Thymus (tissue), 11 donors: Measurements from ENCODE around the gene HOXD1. TPM values are rescaled to one million over a fixed set of nuclear protein-coding genes. Genes with fewer than 3 reads are reported as not detected.

Experiments used
- DNase-seq, 9 donors: peaks; one replicate each; pipeline ENCODE4 v3.0.0-alpha.2; 2013; ENCODE audit warnings: low spot score in 9 of 9, low read depth in 6 of 9, missing footprints in 1 of 9
- H3K27ac ChIP-seq, 2 donors: one replicate each; pipeline ENCODE4 v1.5.1; 2013; ENCODE audit warnings: control low read depth in 1 of 2, low read depth in 1 of 2, low read length in 1 of 2, mild to moderate bottlenecking in 1 of 2, moderate library complexity in 1 of 2
- H3K27me3 ChIP-seq, 2 donors: one replicate each; pipeline ENCODE4 v1.5.1; 2013; ENCODE audit warnings: low read length in 1 of 2; ENCODE audit not compliant: control insufficient read depth in 2 of 2, insufficient read depth in 1 of 2
- H3K36me3 ChIP-seq, 2 donors: one replicate each; pipeline ENCODE4 v1.5.1; 2013; ENCODE audit warnings: low read length in 1 of 2, mild to moderate bottlenecking in 1 of 2, moderate library complexity in 1 of 2; ENCODE audit not compliant: control insufficient read depth in 2 of 2, insufficient read depth in 2 of 2
- H3K4me1 ChIP-seq, 2 donors: one replicate each; pipeline ENCODE4 v1.5.1; 2013; ENCODE audit warnings: low read length in 2 of 2; ENCODE audit not compliant: control insufficient read depth in 2 of 2, insufficient read depth in 2 of 2
- H3K4me3 ChIP-seq, 2 donors: one replicate each; pipeline ENCODE4 v1.5.1; 2013; ENCODE audit warnings: low read length in 2 of 2, control low read depth in 1 of 2, mild to moderate bottlenecking in 1 of 2
- H3K9me3 ChIP-seq, 2 donors: one replicate each; pipeline ENCODE4 v1.5.1; 2013; ENCODE audit warnings: low read length in 1 of 2, mild to moderate bottlenecking in 1 of 2; ENCODE audit not compliant: control insufficient read depth in 2 of 2, insufficient read depth in 1 of 2
- WGBS: extraction: QIAGEN DNeasy Blood & Tissue Kit; methylation state at CpG from one replicate; pipeline ENCODE4 v1.1.7; 2013; 5-methylcytosine and 5-hydroxymethylcytosine counted together
- polyA plus RNA-seq: library from polyadenylated mRNA; stranded (reverse); fragments of 200-250 nt; gene quantifications from one replicate; pipeline ENCODE4 v1.2.3, GENCODE V29; 2013
- total RNA-seq: library from RNA; stranded (reverse); fragments of 120-200 nt; gene quantifications from one replicate; pipeline ENCODE4 v1.2.4, GENCODE V29; 2013
- donor health status: healthy.

HOXD1 gene
- total and polyA plus RNA-seq, 2 donors: 0.09 to 0.52 TPM

GRCh38 chr2:176171351-176172006 is 17.0 kb upstream of the HOXD1 start:
- H3K9me3 ChIP-seq: no peaks in the 10 kb centered on the region
- DNase-seq: no peak
- H3K4me1 ChIP-seq: peaks cover 0 to 8% of the 10 kb centered on the region in 2 donors
- H3K36me3 ChIP-seq: no peaks in the 10 kb centered on the region
- no peak overlapping the region for H3K4me3 ChIP-seq
- peaks cover 80 to 100% of the 10 kb centered on the region in 2 donors for H3K27me3 ChIP-seq
- WGBS: 10% methylated on average over 51 of the region's 51 CpGs
- no peak overlapping the region for H3K27ac ChIP-seq

DNA sequence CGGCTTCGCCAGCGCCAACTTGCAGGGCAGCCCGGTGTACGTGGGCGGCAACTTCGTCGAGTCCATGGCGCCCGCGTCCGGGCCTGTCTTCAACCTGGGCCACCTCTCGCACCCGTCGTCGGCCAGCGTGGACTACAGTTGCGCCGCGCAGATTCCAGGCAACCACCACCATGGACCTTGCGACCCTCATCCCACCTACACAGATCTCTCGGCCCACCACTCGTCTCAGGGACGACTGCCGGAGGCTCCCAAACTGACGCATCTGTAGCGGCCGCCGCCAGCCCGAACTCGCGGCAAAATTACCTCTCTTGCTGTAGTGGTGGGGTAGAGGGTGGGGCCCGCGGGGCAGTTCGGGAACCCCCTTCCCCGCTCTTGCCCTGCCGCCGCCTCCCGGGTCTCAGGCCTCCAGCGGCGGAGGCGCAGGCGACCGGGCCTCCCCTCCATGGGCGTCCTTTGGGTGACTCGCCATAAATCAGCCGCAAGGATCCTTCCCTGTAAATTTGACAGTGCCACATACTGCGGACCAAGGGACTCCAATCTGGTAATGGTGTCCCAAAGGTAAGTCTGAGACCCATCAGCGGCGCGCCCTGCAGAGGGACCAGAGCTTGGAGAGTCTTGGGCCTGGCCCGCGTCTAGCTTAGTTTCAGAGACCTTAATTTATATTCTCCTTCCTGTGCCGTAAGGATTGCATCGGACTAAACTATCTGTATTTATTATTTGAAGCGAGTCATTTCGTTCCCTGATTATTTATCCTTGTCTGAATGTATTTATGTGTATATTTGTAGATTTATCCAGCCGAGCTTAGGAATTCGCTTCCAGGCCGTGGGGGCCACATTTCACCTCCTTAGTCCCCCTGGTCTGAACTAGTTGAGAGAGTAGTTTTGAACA is 16.2 kb upstream of the HOXD1 start:
- H3K4me3 ChIP-seq: no peak overlapping the region
- H3K36me3 ChIP-seq: no peaks in the 10 kb centered on the region
- H3K27me3 ChIP-seq: peaks cover 83 to 100% of the 10 kb centered on the region in 2 donors
- WGBS: 9% methylated on average over 60 of the region's 60 CpGs
- peaks cover 0 to 8% of the 10 kb centered on the region in 2 donors for H3K4me1 ChIP-seq
- no peaks in the 10 kb centered on the region for H3K9me3 ChIP-seq
- no peak for DNase-seq
- no peak overlapping the region for H3K27ac ChIP-seq

GRCh38 chr2:176172895-176173566 is 15.4 kb upstream of the HOXD1 start:
- Histone ChIP-seq H3K27ac (no peak overlapping the region), H3K4me3 (no peak overlapping the region), H3K36me3 (no peaks in the 10 kb centered on the region), H3K9me3 (no peaks in the 10 kb centered on the region), H3K4me1 (peaks cover 0 to 14% of the 10 kb centered on the region in 2 donors), H3K27me3 (peaks cover 85 to 100% of the 10 kb centered on the region in 2 donors)
- 20% methylated on average over 14 of the region's 14 CpGs for WGBS
- DNase-seq: no peak

GRCh38 chr2:176173567-176174381 is 14.7 kb upstream of the HOXD1 start:
- H3K9me3 ChIP-seq: peaks cover 0 to 2% of the 10 kb centered on the region in 2 donors
- no peak overlapping the region for H3K4me3 ChIP-seq
- no peaks in the 10 kb centered on the region for H3K36me3 ChIP-seq
- H3K27ac ChIP-seq: no peak overlapping the region
- 17% methylated on average over 7 of the region's 7 CpGs for WGBS
- no peak for DNase-seq
- peaks cover 0 to 19% of the 10 kb centered on the region in 2 donors for H3K4me1 ChIP-seq
- H3K27me3 ChIP-seq: peaks cover 89 to 100% of the 10 kb centered on the region in 2 donors

- 6% methylated on average over 14 of the region's 14 CpGs for WGBS
- no peaks in the 10 kb centered on the region for H3K36me3 ChIP-seq
- no peak for DNase-seq
- H3K4me1 ChIP-seq: peaks cover 0 to 19% of the 10 kb centered on the region in 2 donors
- peaks cover 89 to 100% of the 10 kb centered on the region in 2 donors for H3K27me3 ChIP-seq
- H3K27ac ChIP-seq: no peak overlapping the region
- H3K9me3 ChIP-seq: peaks cover 0 to 2% of the 10 kb centered on the region in 2 donors
- H3K4me3 ChIP-seq: no peak overlapping the region
Measured at GRCh38 chr2:176174382-176174823, 14.1 kb upstream of the HOXD1 start.

DNA sequence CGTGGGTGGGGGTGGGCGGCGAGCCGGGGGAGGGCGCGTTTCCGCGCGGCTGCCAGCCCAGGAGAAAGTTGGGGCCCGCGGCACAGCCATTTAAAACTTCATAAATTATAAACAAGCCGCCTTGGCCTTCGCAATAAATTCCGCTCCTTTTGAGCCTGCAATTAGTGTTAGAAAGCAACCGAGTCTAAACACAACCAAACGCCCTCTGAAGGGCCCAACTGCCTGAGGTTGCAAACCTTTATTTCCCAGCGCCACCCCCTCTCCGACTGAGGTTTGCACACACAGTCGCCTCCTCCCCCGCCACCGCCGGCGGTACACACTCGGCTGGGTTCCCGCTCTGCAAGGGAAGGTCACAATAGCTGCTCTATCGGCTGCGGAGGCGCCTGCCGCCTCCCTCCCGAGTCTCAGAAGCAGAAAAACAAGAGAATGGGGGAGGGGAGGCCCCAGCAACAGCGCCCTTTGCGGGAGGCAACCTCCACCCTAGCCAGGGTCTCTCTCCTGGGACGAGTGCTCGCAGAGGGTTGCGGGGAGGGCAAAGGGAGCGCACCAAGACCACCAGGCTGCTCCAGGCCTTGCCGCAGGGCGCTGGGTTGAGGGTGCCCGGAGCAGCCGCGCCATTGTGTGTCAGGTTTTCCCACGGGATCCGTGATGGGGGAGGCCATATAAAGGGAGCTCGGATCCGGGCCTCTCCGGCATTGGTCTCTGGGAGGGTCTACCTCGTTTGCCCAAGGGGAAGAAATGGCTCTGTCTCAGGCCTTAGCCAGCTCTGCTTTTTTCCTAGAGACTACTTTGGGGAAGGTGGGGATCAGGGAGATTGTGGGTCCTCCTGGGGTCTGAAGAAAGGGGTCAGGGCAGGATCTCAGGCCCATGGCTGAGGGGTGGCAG is 13.4 kb upstream of the HOXD1 start:
- Histone ChIP-seq H3K36me3 (no peaks in the 10 kb centered on the region), H3K9me3 (peaks cover 0 to 2% of the 10 kb centered on the region in 2 donors), H3K27me3 (peaks cover 89 to 100% of the 10 kb centered on the region in 2 donors), H3K27ac (no peak overlapping the region), H3K4me3 (no peak overlapping the region), H3K4me1 (peaks cover 0 to 19% of the 10 kb centered on the region in 2 donors)
- 6% methylated on average over 47 of the region's 47 CpGs for WGBS
- DNase-seq: peak in 4 of 9 donors; percentile 10 to 50 (median 24)

DNA sequence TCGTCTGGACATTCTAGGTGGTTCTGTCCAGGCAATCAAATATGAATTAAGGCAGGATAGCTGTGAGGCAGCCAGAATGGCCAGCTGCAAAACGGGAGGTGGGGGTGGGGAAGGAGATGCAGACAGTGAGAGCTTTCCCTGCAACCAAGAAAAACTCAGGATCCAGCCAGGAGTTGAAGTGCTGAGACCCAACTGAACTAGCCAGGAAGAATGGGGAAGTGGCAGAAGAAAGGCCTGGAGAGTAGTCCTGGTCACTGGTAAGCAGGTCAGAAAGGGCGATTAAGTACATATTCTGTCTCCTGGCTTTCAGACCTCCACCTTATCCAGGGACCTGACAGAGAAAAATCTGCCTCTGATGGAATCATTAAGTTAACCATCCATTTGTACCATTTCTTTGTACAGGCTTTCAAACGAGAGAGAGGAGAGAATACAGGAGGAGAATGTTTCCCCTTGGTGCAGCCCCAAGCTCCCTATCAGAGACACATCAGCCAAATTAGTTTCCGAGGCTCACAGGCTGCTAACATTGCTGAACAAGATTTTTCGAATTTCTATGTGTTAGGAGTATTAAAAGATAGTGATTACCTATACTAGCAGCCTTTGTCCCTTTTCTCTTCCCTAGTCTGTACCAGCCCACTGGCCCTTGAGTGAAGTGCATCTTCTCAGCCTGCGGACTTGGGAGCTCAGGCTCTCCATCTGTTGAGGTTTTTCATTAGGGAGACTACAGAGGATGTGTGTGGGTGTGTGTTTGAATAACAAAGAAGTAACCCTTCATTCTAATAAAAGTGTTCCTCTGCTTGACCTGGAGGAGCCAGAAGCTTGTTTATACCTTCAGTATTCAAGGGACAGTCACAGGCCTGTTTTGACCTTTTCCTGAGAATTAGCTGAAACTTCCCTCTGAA is 12.5 kb upstream of the HOXD1 start:
- WGBS: 54% methylated on average over 7 of the region's 7 CpGs
- no peak for DNase-seq
- H3K9me3 ChIP-seq: peaks cover 0 to 2% of the 10 kb centered on the region in 2 donors
- H3K27me3 ChIP-seq: peaks cover 87 to 99% of the 10 kb centered on the region in 2 donors
- H3K4me1 ChIP-seq: peaks cover 0 to 19% of the 10 kb centered on the region in 2 donors
- no peak overlapping the region for H3K27ac ChIP-seq
- H3K36me3 ChIP-seq: no peaks in the 10 kb centered on the region
- no peak overlapping the region for H3K4me3 ChIP-seq
